Stimulated activated CD4-positive, alpha-beta T cell treated with anti-CD3 and anti-CD28 coated beads, Interleukin-4, amount 100 ng/mL, for 48 hours (primary cell): ENCODE data around the gene LMBRD2.

Source experiments
- DNase-seq, 2 donors: peaks; one replicate each; pipeline ENCODE4 v3.0.0-alpha.2; 2020; ENCODE audit warnings: low read depth in 2 of 2

Gene LMBRD2

DNA sequence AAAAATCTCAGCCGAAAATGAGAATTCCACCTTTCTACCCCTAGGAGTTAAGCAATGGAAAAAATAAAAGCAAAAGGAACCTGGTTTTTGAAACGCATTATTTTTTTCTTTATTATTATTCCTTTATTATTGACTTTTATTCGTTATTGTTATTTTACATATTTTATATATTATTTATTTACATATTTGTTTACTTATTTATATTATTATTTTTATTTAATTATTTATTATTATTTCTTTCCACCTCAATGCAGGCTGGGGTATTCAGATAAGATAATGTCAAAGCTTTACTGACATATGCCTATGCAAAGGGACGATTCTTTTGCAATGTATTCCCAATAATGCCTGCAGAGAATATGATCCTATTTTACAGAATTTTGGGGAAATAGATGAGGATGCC lies 101.7 kb downstream of the LMBRD2 start:
- no peak for DNase-seq
